HepG2 (cell line): Measurements from ENCODE around the gene HHIPL1. TPM values are rescaled to one million over a fixed set of nuclear protein-coding genes. Genes with fewer than 3 reads are reported as not detected.

Experiments used
- BHLHE40 ChIP-seq: IDR thresholded peaks from 2 replicates; pipeline ENCODE4 v1.6.1; 2011; ENCODE audit warnings: low read length, improper control_type of control experiment
- CBX5 ChIP-seq: sonication (generic); formaldehyde crosslinking; IDR thresholded peaks from 2 replicates; pipeline ENCODE4 v1.4.0; 2020; ENCODE audit warnings: missing genetic modification reagents, borderline replicate concordance
- FIP1L1 ChIP-seq: fragments of 200-400 bp; formaldehyde crosslinking; IDR thresholded peaks from 2 replicates; pipeline ENCODE4 v1.6.1; 2018; ENCODE audit warnings: low read depth, mild to moderate bottlenecking, low read length, moderate library complexity, borderline replicate concordance; ENCODE audit not compliant: insufficient read depth
- FOXA1 ChIP-seq, 2 experiments: fragments of 450-650 bp in 1 of 2; sonication (generic) in 1 of 2; formaldehyde crosslinking in 1 of 2; IDR thresholded peaks; 2 replicates each; pipeline versions ENCODE4 v1.4.0 to v1.6.1; 2016 to 2020; ENCODE audit warnings: missing genetic modification reagents in 1 of 2
- GATA4 ChIP-seq: sonication (generic); IDR thresholded peaks from 2 replicates; pipeline ENCODE4 v1.6.1; 2016; ENCODE audit warnings: antibody characterized with exemption, low read depth, borderline replicate concordance
- KLF16 ChIP-seq, 2 experiments: sonication (generic) in 1 of 2; formaldehyde crosslinking in 1 of 2; IDR thresholded peaks; 2 replicates each; pipeline versions ENCODE4 v1.6.1 to v1.8.0; 2016 to 2023; ENCODE audit warnings: missing genetic modification reagents in 2 of 2, missing compliant biosample characterization in 1 of 2
- SALL1 ChIP-seq: sonication (generic); formaldehyde crosslinking; IDR thresholded peaks from 2 replicates; pipeline ENCODE4 v1.8.0; 2022; ENCODE audit warnings: mild to moderate bottlenecking, missing genetic modification reagents
- ZNF205 ChIP-seq: IDR thresholded peaks from 2 replicates; pipeline ENCODE4 v1.6.1; 2018; ENCODE audit warnings: missing biosample characterization, missing genetic modification reagents
- polyA plus RNA-seq, 8 experiments: library from polyadenylated mRNA; depleted of rRNA in 3 of 8; stranded (reverse) in 7 of 8; unstranded in 1 of 8; fragments of >200 nt; fragmentation: Illumina TruSeq in 4 of 8; extraction: Trizol in 4 of 8; gene quantifications; 2 replicates each; pipeline versions ENCODE4 v1.2.1 to v1.2.3, GENCODE V29; 2011 to 2016; ENCODE audit warnings: low read depth in 4 of 8, missing spikeins in 1 of 8, mixed read lengths in 1 of 8; ENCODE audit not compliant: insufficient read depth in 1 of 8
- total RNA-seq, 5 experiments: library from RNA; depleted of rRNA; stranded (reverse); fragments of >200 nt; fragmentation: Illumina TruSeq; extraction: Trizol; gene quantifications; 2 replicates each; pipeline ENCODE4 v1.2.3, GENCODE V29; 2016; ENCODE audit warnings: low read depth in 1 of 5
- TF ChIP-seq, protein P1 (sequence below): IDR thresholded peaks from 2 replicates; pipeline ENCODE4 v1.6.1; 2012; ENCODE audit warnings: low read depth, low read length, improper control_type of control experiment
- TF ChIP-seq, protein P2 (sequence below): sonication (generic); formaldehyde crosslinking; IDR thresholded peaks from 2 replicates; pipeline ENCODE4 v1.8.0; 2022; ENCODE audit warnings: mild to moderate bottlenecking, missing genetic modification reagents, borderline replicate concordance
- TF ChIP-seq, protein P3 (sequence below): fragments of 450-650 bp; IDR thresholded peaks from 2 replicates; pipeline ENCODE4 v1.6.1; 2016
- TF ChIP-seq, protein P4 (sequence below): sonication (generic); formaldehyde crosslinking; IDR thresholded peaks from 2 replicates; pipeline ENCODE4 v1.4.0; 2020; ENCODE audit warnings: missing genetic modification reagents
- TF ChIP-seq, protein P5 (sequence below): sonication (generic); formaldehyde crosslinking; conservative IDR thresholded peaks from 2 replicates; pipeline ENCODE4 v1.4.0; 2020; ENCODE audit warnings: missing genetic modification reagents
- TF ChIP-seq, protein P6 (sequence below): sonication (generic); formaldehyde crosslinking; IDR thresholded peaks from 2 replicates; pipeline ENCODE4 v1.4.0; 2020; ENCODE audit warnings: missing genetic modification reagents
- TF ChIP-seq, protein P7 (sequence below): sonication (generic); formaldehyde crosslinking; IDR thresholded peaks from 2 replicates; pipeline ENCODE4 v1.4.0; 2020; ENCODE audit warnings: missing genetic modification reagents

The HHIPL1 gene
- total and polyA plus RNA-seq, 2 of the 13 experiments (the other 11 are each of a cell fraction or from before 2014, with no cell fraction given), result not detected

DNA sequence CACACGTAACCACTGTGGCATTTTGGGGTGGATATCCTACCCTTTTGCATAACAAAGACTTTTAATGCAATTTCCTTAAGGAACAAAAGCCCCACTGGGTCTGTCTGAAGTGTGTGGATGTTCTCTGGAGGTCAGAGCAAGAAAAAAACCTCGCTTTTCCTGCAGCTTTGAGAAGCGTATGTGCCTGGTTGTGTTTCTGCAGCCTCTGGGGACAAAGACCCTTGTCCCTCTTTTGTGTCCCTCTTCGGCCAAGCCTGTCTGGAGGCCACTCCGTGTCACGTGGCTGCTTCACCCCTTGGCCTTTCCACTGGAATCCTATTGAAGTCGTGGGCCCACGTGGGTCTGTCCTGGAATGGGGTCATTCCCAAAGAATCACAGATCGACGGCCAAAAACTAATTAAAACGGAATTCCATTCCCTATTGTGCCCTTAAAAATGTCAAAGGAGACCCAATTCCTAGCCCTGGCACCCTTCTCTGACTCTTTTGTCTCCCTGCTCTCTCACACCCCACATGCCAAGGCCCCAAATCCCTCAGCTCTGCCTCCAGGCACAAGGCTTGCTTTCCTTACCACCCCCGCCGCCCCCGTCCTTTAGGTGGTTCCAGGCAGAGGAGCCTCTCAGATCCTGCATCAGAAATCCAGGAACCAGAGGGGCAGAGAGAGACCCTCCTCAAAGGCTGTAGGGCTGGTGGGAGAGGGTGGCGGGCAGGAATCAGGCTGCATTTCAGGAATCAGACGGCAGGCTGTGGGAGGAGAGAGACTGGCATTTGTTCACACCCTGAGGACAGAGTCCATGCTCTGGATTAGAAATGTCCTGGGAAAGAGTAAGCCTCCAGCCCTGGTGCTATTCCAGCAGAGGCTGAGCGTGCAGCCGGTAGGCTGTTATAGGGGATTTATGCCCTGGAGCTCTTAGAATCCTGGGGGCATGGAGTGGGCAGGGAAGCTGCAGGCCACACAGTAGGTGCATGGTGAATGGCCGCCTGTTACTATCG lies 26.6 kb downstream of the HHIPL1 start (continued):
- TF ChIP-seq, protein P1, sequence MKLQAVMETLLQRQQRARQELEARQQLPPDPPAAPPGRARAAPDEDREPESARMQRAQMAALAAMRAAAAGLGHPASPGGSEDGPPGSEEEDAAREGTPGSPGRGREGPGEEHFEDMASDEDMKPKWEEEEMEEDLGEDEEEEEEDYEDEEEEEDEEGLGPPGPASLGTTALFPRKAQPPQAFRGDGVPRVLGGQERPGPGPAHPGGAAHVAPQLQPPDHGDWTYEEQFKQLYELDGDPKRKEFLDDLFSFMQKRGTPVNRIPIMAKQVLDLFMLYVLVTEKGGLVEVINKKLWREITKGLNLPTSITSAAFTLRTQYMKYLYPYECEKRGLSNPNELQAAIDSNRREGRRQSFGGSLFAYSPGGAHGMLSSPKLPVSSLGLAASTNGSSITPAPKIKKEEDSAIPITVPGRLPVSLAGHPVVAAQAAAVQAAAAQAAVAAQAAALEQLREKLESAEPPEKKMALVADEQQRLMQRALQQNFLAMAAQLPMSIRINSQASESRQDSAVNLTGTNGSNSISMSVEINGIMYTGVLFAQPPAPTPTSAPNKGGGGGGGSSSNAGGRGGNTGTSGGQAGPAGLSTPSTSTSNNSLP, result peak; percentile 19; the same call in 1 of the 2 replicates
- TF ChIP-seq FIP1L1 (no peak), BHLHE40 (peak; percentile 5; the same call in 1 of the 2 replicates), GATA4 (no peak), ZNF205 (CRISPR knock-in tag) (no peak), KLF16 (CRISPR knock-in tag; IDR thresholded peaks at IDR 0.05) (no peak), SALL1 (CRISPR knock-in tag) (no peak; the same call in 1 of the 2 replicates), FOXA1 (IDR thresholded peaks at IDR 0.05) (no peak), FOXA1 (CRISPR knock-in tag; IDR thresholded peaks at IDR 0.05) (no peak), CBX5 (CRISPR knock-in tag) (no peak)
- TF ChIP-seq, protein P2, sequence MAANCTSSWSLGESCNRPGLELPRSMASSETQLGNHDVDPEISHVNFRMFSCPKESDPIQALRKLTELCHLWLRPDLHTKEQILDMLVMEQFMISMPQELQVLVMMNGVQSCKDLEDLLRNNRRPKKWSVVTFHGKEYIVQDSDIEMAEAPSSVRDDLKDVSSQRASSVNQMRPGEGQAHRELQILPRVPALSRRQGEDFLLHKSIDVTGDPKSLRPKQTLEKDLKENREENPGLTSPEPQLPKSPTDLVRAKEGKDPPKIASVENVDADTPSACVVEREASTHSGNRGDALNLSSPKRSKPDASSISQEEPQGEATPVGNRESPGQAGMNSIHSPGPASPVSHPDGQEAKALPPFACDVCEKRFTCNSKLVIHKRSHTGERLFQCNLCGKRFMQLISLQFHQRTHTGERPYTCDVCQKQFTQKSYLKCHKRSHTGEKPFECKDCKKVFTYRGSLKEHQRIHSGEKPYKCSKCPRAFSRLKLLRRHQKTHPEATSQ, result no peak
- TF ChIP-seq, protein P3, sequence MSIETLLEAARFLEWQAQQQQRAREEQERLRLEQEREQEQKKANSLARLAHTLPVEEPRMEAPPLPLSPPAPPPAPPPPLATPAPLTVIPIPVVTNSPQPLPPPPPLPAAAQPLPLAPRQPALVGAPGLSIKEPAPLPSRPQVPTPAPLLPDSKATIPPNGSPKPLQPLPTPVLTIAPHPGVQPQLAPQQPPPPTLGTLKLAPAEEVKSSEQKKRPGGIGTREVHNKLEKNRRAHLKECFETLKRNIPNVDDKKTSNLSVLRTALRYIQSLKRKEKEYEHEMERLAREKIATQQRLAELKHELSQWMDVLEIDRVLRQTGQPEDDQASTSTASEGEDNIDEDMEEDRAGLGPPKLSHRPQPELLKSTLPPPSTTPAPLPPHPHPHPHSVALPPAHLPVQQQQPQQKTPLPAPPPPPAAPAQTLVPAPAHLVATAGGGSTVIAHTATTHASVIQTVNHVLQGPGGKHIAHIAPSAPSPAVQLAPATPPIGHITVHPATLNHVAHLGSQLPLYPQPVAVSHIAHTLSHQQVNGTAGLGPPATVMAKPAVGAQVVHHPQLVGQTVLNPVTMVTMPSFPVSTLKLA, result no peak
- TF ChIP-seq, protein P4, sequence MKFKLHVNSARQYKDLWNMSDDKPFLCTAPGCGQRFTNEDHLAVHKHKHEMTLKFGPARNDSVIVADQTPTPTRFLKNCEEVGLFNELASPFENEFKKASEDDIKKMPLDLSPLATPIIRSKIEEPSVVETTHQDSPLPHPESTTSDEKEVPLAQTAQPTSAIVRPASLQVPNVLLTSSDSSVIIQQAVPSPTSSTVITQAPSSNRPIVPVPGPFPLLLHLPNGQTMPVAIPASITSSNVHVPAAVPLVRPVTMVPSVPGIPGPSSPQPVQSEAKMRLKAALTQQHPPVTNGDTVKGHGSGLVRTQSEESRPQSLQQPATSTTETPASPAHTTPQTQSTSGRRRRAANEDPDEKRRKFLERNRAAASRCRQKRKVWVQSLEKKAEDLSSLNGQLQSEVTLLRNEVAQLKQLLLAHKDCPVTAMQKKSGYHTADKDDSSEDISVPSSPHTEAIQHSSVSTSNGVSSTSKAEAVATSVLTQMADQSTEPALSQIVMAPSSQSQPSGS (CRISPR knock-in tag), result no peak
- TF ChIP-seq, protein P5, sequence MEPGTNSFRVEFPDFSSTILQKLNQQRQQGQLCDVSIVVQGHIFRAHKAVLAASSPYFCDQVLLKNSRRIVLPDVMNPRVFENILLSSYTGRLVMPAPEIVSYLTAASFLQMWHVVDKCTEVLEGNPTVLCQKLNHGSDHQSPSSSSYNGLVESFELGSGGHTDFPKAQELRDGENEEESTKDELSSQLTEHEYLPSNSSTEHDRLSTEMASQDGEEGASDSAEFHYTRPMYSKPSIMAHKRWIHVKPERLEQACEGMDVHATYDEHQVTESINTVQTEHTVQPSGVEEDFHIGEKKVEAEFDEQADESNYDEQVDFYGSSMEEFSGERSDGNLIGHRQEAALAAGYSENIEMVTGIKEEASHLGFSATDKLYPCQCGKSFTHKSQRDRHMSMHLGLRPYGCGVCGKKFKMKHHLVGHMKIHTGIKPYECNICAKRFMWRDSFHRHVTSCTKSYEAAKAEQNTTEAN (CRISPR knock-in tag), result no peak
- TF ChIP-seq, protein P6, sequence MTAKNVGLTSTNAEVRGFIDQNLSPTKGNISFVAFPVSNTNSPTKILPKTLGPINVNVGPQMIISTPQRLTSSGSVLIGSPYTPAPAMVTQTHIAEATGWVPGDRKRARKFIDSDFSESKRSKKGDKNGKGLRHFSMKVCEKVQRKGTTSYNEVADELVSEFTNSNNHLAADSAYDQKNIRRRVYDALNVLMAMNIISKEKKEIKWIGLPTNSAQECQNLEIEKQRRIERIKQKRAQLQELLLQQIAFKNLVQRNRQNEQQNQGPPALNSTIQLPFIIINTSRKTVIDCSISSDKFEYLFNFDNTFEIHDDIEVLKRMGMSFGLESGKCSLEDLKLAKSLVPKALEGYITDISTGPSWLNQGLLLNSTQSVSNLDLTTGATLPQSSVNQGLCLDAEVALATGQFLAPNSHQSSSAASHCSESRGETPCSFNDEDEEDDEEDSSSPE (CRISPR knock-in tag), result no peak
- TF ChIP-seq, protein P7, sequence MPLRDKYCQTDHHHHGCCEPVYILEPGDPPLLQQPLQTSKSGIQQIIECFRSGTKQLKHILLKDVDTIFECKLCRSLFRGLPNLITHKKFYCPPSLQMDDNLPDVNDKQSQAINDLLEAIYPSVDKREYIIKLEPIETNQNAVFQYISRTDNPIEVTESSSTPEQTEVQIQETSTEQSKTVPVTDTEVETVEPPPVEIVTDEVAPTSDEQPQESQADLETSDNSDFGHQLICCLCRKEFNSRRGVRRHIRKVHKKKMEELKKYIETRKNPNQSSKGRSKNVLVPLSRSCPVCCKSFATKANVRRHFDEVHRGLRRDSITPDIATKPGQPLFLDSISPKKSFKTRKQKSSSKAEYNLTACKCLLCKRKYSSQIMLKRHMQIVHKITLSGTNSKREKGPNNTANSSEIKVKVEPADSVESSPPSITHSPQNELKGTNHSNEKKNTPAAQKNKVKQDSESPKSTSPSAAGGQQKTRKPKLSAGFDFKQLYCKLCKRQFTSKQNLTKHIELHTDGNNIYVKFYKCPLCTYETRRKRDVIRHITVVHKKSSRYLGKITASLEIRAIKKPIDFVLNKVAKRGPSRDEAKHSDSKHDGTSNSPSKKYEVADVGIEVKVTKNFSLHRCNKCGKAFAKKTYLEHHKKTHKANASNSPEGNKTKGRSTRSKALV (CRISPR knock-in tag), result no peak
